COR-L47 (cell line): ENCODE results near the gene MINAR1.
A peak's percentile ranks its signal among the peaks of the same experiment; 100 is the strongest.
"Not testable (repeated sequence)": the region's sequence is repeated elsewhere in the genome, so short reads cannot be mapped to it uniquely, and the experiment has no call there.

Experiments used
- DNase-seq: peaks from one replicate; lab custom pipeline; 2025; lab: John Stamatoyannopoulos, UW

The MINAR1 gene, protein sequence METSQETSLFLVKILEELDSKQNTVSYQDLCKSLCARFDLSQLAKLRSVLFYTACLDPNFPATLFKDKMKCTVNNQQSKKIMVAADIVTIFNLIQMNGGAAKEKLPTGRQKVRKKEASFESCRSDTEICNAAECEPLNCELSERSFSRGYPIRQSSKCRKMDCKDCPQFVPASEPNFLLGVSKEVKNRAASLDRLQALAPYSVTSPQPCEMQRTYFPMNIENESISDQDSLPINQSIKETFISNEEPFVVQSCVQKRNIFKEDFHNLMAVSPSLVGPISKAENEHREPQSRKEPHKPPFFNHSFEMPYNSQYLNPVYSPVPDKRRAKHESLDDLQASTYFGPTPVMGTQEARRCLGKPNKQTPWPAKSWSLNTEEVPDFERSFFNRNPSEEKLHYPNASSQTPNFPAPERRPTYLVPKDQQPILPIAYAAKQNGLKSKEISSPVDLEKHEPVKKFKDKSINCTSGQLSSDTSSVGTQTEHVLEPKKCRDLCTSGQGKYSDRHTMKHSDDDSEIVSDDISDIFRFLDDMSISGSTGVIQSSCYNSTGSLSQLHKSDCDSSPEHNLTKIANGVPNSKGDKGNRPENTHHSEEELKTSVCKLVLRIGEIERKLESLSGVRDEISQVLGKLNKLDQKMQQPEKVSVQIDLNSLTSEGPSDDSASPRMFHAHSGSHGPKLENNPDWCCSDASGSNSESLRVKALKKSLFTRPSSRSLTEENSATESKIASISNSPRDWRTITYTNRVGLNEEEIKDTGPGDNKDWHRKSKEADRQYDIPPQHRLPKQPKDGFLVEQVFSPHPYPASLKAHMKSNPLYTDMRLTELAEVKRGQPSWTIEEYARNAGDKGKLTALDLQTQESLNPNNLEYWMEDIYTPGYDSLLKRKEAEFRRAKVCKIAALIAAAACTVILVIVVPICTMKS

DNA sequence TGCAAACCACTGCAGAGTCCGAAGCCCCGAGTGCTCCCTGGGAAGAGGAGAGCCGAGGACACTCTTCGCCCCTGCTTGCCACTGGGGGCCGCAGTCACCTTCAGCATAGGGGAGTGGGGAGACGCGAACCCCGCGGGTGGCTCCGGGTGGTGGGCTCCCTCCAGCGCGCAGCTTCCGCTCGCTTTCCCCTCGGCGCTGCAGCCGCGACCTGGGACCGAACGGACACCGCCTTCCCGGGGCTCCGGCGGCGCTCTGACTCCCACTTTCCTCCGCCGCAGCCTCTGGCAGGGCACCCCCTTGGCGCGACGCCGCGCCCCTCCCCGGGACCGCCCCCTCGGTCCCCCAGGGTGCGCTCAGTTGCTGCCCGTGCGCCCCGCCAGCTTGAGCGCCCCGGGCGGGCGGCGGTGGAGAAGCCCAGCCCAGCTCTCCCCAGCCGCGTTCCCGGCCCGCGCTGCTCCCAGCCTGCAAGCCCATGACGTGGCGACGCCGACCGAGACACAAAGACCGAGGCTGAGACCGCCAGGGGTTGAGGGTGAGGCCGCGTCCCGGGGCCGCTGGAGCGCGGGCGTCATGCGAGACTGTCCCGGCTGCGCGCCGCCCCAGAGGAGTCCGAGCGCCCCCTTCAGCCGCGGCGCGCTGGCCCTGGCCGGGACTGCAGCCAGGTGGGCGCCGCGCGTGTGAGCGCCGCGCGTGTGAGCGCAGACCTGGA lies at the start of gene MINAR1:
TSS of gene MINAR1 (plus strand) at position 701 of the 709 bp plus-strand sequence. CDS start 23,812 bp downstream, outside the sequence.
- DNase-seq: peak; percentile 63

DNA sequence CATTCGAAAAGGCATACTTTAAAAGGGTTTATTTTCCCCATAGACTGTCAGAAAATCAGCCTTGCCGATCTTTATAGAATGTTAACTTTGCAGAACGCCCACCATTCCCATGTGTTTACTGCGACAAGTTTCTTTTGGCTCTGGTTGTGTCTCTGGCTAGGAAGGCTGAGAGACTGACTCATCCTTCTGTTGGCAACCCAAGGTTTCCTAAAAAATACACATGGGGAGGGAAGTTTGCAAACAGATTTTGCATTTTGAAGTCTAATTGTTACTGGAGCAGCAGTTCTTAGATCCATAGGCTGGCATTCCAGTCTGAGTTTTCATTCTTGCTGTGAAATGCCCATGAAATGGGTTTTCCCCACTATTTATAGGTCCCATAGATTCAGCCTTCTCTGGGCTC lies 37.9 kb upstream of the MINAR1 start:
- DNase-seq: no peak

DNA sequence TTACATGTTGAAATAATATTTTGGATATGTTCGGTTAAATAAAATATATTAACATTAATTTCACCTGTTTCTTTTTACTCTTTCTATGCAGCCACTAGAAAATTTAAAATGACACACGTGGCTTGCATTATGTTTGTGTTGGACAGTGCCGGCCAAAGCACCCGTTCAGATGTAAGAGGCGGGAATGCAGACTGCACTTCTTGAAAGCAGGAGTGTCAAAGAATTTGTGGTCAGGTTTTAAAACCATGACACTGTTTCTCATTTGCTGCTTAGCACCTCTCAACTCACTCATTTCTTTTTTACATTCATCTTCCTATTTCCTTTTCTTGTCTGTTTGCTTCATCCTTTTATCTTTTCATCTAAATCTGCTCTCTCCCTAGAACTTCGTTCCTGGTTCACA lies 35.3 kb upstream of the MINAR1 start:
- no peak for DNase-seq

DNA sequence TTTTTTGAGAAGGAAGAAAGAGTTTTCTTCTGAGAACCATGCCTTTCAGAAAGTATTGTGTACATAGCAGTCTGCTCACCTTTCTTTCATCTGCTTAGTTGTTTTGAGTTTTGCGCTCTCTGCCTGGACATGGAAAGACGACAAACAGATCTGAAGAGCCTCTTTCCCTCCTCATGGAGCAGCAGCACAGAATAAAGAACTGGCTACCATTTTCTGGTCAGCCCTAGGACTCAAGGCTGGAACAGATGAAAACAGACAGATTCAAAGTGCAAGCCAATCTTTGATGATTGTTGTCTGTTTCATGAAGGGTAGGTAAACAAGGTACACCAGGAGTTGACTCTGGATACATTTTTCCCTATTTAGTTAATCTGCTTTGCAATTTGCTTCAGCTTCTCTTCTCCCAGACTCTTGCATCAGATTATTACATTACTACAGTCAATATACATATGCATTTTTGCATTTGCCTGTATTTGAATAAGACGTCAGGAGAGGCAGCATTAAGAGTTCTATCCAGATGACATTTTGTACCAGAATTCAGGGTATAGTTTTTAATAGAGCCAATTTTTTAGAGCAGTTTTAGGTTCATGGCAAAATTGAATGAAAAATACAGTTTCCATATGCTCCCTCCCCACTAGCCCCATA lies 34.7 kb upstream of the MINAR1 start:
- no peak for DNase-seq

DNA sequence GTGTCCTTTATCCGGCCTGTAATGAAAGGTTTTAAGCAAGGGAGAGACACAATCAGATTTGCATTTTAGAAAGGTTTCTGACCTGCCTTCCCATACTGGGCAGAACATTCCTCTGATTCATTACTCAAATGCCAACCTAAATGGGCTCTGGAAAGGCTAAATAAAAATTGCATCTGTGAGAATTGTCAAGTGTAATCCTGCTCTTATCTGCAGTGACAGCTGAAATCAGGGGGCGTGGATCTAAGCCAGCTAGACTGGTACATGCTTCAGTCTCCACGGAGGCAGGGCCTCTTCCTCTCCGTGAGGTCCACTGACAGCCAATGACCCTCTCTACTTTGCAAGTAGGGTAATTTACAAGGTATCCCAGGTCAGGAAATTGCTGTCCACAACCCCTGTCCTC lies 32.5 kb upstream of the MINAR1 start:
- no peak for DNase-seq

DNA sequence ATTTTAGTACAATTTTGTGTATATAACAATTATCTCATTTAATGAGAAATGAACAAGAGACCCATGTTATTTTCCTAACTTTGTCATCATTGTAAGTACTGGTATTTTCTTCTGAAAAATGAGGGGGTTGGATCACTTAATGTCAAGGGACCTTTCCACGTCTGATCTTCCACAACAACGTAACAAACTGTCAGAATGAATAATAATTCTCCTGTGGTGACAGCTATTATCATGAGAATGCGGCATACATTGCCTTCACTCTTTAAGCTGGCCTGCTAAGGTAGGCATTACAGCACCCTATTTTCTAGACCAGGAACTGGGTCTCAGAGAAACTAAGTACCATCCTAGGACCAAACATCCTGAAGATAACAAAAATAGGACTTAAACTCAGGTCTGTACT lies 31.5 kb upstream of the MINAR1 start:
- no peak for DNase-seq

DNA sequence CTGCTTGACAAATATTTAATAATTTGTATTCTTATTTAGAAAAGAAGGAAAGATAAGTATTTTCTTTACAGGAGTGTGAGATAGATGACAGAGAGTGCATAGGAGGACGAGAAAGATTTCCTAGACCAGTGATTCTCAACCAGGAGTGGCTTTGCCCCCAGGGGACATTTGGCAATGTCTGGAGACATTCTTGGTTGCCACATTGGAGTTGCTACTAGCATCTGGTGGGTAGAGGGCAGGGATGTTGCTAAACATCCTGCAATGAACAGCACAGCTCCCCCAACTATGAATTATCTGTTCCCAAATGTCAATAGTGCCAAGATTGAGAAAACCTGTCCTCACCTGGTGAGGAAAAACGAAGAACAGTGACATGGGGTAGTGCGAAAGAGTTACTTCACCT lies 30.8 kb upstream of the MINAR1 start:
- DNase-seq: no peak

DNA sequence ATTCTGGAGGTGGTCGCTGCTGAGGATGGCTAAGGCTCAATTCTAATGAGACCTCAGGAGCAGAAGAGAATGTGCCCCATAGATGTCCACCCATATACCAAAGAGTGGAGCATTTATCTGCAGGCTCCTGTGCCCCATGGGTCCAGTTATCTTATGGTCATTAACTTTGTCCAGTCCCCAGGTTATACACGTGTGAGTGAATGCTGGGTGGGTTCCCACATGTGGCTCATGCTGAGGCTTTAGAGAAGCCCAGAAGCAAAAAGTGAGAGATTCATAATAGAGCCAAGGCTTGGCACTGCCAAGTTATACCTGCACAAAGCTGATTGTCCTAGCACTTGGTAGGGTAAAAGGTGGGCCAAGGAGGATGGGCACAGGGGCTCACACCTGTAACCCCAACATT lies 30.0 kb upstream of the MINAR1 start:
- no peak for DNase-seq

DNA sequence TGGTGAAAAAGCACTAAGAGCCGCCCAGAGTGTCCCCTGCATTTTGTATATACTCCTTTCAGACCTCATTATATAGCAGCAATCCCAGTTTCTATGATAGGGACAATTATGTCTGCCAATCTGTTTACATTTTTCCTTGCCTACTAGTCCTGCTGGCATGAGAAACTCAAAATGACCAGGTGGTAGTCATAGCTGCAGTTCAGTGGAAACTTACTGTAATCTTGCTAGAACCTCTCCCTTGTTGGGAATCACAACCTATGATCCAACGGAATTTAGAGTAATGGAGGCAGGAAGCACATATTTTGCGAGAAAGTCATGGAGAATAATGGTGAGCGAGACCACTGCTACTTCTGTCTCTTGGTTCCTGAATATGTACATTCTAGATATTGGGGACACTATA lies 28.6 kb upstream of the MINAR1 start:
- DNase-seq: no peak

DNA sequence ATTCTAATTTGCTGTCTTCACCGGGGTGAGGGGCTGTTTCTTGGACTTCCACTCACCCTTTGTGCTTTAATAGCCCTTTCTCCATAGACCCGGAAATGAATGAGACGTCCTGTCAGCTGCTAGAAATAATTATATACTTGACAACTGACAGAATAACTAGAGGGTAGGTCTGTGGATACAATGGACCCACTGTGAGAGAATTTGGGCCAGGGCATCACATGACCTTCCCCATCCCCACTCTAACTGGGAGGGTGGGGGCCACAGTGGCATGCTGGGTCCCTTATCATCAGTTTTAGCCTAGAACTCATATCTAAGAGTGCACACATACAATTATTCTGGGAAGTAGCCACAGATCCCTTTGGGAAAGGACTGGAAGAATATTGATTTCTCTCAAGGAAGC lies 25.9 kb upstream of the MINAR1 start:
- no peak for DNase-seq

DNA sequence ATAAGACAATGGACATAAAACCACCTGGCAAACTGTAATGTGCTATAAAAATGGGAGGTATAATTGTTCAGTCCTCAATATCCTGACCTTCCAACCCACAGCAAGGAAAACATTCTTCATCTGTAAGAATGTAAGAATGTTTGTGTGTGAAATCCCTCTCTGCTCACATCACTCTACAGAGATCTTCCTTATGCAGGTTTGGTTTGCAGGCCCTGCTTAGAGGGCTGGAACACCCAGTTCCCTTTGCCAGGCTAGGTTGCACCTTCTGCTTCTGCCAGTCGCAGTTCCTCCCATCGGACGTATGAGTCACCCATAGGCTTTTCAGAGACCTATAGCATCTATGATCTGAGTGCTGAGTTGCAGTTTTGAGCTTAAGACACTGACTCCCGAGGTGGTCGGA lies 24.1 kb upstream of the MINAR1 start:
- no peak for DNase-seq

DNA sequence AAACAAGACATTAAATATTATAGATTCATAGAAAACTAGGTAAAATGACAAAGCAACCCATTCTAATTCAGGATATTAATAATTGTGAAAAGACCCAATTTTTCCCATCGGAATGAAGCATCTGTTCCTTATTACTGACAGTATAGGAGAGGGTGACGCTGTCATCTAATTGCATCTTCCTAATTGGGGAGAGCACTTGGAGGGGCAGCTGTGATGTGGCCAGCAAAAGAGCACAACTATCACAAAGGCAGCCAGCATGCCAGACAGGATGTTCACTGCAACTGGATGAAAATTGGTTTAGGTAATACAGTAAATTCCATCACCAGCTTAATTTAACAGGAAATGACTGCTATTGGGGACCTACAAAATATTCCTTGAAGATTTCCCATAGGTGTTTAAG lies 21.9 kb upstream of the MINAR1 start:
- DNase-seq: no peak

DNA sequence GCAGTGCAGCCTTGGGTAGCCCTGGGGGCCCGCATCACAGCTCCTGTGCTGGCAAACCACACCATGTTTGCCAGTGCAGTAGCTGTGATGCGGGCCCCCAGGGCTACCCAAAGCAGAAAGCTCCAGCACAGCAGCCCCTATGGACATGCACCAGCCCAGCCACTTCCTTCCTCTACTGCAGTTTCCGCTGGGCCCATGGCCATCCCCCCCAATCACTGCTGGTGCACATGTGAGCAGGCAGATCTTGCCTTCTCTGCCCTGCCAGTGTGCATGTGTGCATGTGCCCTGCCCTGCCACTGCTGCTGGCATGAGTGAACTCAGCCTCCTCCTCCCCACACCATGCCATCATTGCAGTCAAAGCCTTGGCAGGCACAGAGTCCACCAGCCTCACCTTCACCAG lies 20.1 kb upstream of the MINAR1 start:
- no peak for DNase-seq

DNA sequence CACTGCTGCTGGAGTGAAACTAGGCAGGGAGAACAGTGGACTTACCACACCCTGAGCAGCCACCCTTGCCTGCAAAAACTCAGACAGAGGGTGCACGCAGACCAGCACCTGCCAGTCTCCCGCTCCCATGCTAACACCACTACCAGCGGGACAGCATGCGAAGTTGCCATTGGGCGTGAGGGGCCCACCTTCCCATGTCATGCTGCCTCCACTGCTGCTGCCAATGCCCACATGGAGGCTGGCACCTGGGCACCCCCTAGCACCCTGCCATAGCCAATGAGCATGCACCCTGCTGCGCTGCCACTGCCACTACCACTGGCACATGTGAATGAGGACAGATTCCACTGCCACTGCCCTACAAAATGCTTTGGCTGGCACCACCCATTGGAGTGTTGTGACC lies 19.7 kb upstream of the MINAR1 start:
- DNase-seq: no peak

DNA sequence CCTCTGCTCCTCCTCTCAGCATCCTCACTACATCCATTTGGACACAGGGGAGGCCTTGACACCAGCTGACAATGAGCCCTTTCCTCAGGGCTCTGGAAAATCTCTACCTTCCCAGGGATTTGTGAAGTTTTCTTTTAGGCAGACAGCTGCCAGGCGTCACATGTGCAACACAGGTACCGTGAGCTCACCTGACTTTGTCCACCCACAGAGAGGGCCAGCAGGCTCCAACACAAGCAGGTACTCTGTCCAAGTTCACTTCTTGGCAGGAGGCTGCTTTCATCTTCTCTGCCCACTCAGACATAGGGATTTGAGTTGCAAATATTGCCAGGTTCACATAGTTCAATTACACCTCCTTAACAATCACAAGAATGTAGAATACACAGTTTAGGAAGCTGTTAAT lies 15.3 kb upstream of the MINAR1 start:
- no peak for DNase-seq

DNA sequence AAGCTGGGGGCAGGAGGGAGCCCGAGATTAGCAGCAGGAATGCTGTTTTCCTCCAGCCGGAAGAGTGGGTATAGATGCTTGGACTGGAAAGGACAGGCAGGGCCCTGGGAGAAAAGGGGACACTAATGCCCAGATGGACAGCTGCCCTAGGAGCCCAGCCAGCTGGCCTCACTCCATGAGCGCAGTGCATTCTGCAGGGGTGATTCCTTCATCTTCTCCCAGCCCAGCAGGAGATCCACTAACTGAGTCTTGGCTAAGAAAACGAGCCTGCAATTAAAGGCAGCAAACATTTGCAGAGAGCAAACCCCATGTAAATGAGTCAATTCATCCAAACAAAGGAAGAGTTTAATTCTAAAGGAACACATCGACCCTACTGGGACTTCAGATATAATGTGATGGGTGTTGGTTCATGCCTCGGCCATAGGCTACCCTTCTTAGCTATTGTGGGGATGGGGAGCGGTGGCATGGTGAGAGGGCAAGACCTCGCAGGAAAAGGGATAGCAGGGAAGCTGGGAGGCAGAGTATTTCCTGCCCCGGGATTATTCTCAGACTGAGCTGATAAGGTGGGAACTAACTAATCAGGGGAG lies 13.3 kb upstream of the MINAR1 start:
- DNase-seq: peak; percentile 56

DNA sequence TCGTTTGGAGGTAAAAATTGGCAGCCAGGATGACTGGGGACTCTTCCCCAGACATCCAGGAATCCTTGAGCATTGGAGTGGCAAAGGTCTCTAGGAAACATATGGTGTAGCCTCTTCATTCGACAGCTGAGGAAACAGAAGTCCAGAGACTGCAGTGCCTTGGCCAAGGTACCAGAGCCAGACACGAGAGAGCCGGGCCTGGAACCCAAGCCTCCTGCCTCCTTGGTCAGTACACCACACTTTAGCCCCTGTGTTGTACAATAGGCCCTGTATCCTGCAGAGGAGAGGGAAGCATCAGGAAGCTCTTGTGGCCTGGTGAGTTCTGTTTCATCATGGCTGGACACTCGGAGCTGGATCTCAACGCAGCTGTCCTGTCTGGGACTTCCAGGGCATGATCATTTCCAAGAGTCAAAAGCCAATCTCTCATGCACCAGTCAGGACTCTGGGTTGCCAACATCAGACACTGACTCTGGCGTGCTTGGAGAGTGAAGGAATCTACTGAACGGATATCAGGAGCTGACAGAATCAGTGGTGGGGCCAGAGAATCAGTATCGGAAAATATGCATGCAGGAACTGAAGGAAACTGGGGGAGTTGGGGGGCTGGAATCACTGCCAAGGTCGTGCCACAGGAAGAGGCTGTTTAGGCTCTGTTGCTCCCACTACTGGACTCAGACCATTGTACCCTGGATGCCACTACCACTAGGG lies 6.4 kb upstream of the MINAR1 start:
- DNase-seq: no peak

DNA sequence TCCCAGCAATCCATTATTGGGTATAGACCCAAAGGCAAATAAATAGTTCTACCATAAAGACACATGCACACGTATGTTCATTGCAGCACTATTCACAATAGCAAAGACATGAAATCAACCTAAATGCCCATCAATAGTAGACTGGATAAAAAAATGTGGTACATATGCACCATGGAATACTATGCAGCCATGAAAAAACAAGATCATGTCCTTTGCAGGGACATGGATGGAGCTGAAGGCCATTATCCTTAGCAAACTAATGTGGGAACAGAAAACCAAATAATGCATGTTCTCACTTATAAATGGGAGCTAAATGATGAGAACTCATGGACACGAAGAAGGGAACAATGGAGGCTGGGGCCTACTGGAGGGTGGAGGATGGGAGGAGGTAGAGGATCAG lies 5.2 kb upstream of the MINAR1 start:
- not testable (repeated sequence) for DNase-seq

DNA sequence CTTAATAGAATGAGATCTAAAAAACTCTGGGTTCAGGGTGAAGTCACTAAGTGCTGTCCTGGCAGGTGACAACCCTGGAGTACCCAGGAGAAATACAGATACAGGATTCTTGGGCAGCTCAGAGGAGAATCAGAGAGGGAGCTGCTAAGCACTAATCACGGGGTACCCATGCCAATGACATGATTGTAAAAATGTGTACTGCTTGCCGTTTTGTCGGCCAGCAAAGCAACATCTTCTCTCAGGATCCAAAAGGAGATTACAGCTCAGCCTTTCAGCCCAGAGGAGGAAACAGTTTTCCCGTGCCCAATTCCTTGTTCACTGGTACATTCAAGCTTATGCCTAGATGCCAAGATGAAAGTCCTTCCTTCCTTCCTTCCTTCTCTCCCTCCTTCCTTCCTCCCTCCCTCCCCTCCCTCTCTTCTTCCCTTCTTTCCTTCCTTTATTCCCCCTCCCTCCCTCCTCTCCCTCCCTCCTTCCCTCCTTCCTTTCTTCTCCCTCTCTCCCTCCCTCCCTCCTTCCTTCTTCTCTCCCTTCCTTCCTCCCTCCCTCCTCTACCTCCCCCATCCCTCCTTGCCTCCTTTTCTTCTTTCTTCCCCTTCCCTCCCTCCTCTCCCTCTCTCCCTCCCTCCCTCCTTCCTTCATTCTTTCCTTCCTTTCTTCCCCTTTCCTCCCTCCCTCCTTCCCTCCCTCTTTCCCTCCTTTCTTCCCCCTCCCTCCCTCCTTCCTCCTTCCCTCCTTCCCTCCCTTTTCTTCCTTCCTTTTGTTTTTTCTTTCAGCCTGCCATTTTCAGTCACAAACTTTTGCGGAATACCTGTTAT lies 4.1 kb upstream of the MINAR1 start:
- DNase-seq: no peak
